RWPE1 (cell line): Measurements from ENCODE around the gene NAB2.
"Not testable (repeated sequence)": the region's sequence is repeated elsewhere in the genome, so short reads cannot be mapped to it uniquely, and the experiment has no call there.

Experiments
- CTCF ChIA-PET: fragments of 350-600 bp; sonication (Branson Sonifier 250); formaldehyde crosslinking; extraction: SDS; loops from one replicate; lab custom pipeline; 2021; lab: Yijun Ruan, JAX
- POLR2A ChIA-PET: fragments of 400-600 bp; formaldehyde crosslinking; extraction: SDS; loops from one replicate; lab custom pipeline; 2020; ENCODE audit warnings: antibody characterized with exemption; ENCODE audit not compliant: low non-redundant PET; lab: Yijun Ruan, JAX
- DNase-seq: peaks from one replicate; pipeline ENCODE4 v3.0.0; 2012; ENCODE audit warnings: low spot score
- H3K27ac ChIP-seq: fragments of 450-650 bp; 2 replicates; pipeline ENCODE4 v1.5.1; 2017
- TF ChIP-seq, protein P1 (sequence below): fragments of 450-650 bp; conservative IDR thresholded peaks from 2 replicates; pipeline ENCODE4 v1.5.1; 2017; ENCODE audit warnings: low read depth, mild to moderate bottlenecking

NAB2 gene

DNA sequence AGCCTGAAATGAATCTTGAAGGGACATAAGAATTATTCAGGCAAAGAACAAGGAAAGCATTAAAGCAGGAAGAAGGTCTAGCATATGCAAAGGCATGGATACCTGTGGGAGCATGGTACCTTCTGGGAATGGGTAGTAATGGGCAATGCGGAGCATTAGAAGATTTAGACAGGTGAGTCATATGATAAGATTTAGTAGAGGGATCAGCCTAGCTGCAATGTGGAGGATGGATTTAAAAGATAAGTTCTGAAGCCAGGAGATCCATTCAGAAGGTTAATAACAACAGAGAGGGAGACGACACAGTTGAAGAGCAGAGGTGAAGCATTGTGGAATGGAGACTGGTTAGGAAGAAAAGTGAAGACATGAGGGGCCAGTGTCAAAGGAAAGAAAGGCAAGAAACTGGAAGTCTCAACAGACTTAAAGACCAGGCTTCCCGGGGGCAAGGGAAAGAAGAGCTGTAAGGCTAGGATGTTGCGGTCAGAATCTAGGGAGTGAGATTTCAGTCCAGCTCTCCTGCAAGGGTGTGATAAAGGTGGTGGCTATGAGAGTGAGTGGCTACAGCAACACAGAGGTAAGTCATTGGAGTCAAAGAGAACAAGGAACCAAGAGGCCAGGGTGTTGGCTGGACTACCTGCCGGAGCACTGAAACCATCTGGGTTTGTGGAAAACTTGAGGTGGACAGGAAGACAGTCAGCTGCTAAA lies 27.8 kb downstream of the NAB2 start:
- ChIA-PET CTCF (interaction anchor here (0.6 to 1.0 kb wide), 2 partner anchors 65 to 97 kb away, joined by 4 read pairs; no protein-coding TSS in a partner anchor), POLR2A (interaction anchor here (0.8 kb wide), 1 partner anchor 10 kb away, joined by 3 read pairs; no protein-coding TSS in a partner anchor)
- TF ChIP-seq, protein P1, sequence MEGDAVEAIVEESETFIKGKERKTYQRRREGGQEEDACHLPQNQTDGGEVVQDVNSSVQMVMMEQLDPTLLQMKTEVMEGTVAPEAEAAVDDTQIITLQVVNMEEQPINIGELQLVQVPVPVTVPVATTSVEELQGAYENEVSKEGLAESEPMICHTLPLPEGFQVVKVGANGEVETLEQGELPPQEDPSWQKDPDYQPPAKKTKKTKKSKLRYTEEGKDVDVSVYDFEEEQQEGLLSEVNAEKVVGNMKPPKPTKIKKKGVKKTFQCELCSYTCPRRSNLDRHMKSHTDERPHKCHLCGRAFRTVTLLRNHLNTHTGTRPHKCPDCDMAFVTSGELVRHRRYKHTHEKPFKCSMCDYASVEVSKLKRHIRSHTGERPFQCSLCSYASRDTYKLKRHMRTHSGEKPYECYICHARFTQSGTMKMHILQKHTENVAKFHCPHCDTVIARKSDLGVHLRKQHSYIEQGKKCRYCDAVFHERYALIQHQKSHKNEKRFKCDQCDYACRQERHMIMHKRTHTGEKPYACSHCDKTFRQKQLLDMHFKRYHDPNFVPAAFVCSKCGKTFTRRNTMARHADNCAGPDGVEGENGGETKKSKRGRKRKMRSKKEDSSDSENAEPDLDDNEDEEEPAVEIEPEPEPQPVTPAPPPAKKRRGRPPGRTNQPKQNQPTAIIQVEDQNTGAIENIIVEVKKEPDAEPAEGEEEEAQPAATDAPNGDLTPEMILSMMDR, result no peak
- no peak overlapping the region for H3K27ac ChIP-seq
- DNase-seq, result no peak

DNA sequence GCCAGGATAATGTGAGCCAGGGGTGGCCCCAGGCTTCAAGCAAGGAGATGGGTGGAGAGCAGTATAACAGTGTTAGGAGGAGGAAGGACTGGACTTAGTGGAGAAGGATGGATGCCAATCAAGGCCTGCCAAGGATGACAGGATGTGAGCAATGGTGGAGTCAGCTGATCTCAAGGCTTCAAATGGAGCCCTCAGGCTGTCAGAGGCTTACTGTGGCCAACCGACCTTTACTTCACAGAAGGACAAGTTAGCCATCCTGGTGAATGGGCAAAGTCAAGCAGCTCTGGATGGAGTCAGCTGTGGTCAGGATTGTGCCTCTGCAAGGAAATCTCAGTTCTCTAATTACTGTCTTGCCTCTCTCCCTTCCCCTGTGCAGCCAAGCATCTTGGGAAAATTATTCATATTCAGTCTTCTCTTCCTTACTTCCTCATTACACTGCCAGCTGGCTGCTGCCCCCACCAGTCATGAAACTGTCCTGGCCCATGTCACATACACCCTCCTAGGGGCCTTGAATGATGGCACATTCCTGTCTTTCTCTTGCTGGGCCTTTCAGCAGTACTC lies 29.9 kb downstream of the NAB2 start:
- DNase-seq, result peak; percentile 46
- POLR2A ChIA-PET, result no interaction called here
- CTCF ChIA-PET, result interaction anchor here (0.8 to 1.4 kb wide), 2 partner anchors 57 to 121 kb away, joined by 3 to 4 read pairs; no protein-coding TSS in a partner anchor
- peak overlapping the region; percentile 78 for H3K27ac ChIP-seq
- TF ChIP-seq, protein P1, result no peak

DNA sequence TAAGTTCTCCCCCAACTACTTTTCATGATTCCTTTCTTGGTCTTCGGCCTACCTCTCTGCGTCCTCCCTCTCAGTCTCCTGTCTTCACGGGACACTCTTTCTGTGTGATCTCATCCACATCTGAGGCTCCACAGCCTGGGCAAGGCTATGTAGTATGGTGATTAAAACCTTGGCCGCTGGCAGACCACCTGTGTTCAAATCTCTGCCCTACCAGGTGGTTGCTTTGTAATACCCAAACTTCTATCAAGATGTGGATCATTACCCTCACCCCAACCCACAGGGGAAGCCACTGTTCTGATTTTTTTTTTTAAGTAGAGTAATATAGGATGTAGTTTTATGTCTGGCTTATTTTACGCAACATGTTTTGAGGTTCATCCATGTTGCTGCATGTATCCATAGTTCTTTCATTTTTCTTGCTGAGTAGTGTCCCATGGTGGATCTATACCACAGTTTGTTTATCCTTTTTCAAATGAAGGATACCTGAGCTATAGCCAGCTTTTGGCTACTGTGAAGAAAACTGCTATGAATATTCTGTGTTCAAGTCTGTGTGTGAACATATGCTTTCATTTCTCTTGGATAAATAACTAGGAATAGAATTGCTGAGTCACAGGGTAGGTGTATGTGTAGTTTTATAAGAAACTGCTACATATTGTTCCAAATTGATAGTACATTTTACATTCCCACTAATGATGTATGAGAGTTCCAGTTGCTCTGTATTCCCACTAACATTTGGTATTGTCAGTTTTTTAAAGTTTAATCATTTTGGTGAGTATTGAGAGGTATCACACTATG lies 30.6 kb downstream of the NAB2 start:
- DNase-seq, result no peak
- TF ChIP-seq, protein P1, result no peak
- H3K27ac ChIP-seq, result peak overlapping the region; percentile 78
- CTCF ChIA-PET, result interaction anchor here (1.4 kb wide), 1 partner anchor 56 kb away, joined by 4 read pairs; no protein-coding TSS in a partner anchor
- POLR2A ChIA-PET, result no interaction called here

DNA sequence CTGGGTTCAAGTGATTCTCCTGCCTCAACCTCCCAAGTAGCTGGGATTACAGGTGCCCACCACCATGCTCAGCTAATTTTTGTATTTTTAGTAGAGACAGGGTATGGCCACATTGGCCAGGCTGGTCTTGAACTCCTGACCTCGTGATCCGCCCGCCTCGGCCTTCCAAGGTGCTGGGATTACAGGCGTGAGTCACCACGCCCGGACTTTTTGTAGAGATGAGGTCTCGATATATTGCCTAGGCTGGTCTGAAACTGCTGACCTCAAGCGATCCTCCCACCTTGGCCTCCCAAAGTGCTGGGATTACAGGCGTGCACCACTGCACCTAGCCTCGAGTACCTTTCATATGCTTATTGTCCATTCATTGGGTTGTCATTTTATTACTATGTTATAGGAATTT lies 31.8 kb downstream of the NAB2 start:
- DNase-seq, POLR2A ChIA-PET, H3K27ac ChIP-seq: not testable (repeated sequence)
- CTCF ChIA-PET, result interaction anchor here (0.5 to 1.4 kb wide), 4 partner anchors 8 to 119 kb away, joined by 3 to 9 read pairs (median 4); no protein-coding TSS in a partner anchor

DNA sequence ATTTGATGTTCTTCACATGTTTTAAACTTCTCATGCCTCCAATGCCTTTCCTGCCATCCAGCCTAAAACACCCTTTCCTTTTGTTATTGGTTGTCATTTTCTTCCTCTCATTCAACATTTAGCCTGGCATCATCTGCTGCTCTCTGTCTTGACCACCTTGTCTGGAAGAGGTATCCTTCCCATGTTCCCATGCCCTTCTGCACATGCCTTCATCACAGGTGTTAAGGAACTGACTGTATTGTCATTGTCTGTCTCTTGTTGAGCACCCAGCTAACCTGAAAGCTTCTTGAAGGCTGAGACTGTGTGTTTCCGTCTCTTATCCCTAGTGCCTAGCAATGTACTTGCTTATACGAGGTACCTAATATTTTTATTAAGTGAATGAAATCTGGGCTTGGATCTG lies 34.9 kb downstream of the NAB2 start:
- H3K27ac ChIP-seq, result no peak overlapping the region
- ChIA-PET POLR2A (no interaction called here), CTCF (interaction anchor here (0.6 to 7.2 kb wide), 13 partner anchors 10 to 117 kb away, joined by 3 to 89 read pairs (median 5); partner anchors contain the start of gene NXPH4)
- DNase-seq, result no peak
- TF ChIP-seq, protein P1, result no peak

DNA sequence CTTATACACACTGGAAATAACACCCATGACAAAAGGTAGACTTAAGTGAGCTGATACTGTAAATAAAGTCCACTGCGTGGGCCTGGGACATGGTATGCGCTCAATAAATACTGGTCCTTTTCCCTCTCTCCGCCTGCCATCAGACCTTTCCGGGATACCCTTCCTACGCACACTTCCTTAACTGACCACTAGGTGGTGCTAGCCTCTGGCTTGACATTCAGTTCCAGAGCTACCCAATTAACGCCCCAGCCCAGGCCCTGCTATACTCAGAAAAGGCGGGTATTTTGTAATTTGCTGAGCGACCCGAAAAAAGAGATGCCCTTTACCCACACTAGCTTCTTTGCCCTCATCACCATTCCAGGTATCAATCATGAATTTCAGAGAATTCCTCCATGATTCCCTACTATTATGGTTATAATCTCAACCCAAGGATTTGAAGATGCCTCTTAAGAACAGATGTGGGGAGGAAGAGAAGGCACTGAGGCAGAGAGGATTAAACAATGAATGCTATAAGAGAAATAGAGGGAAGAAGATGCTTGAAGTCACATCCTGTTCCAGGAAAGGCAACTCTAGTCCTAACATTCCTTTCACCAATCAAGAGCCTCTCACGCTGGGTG lies 35.5 kb downstream of the NAB2 start:
- POLR2A ChIA-PET, result interaction anchor here (0.6 kb wide), 1 partner anchor 60 kb away, joined by 3 read pairs; no protein-coding TSS in a partner anchor
- no peak overlapping the region for H3K27ac ChIP-seq
- TF ChIP-seq, protein P1, result peak; percentile 95
- peak; percentile 67 for DNase-seq
- CTCF ChIA-PET, result interaction anchor here (0.5 to 7.2 kb wide), 14 partner anchors 12 to 521 kb away, joined by 3 to 89 read pairs (median 4); partner anchors contain the start of gene NXPH4
